ENCODE results near the gene TARS3. TPM values are rescaled to one million over a fixed set of nuclear protein-coding genes. Genes with fewer than 3 reads are reported as not detected.

TARS3 gene
- total RNA-seq, 1 donor from 2014 or later: 8.2 TPM

DNA sequence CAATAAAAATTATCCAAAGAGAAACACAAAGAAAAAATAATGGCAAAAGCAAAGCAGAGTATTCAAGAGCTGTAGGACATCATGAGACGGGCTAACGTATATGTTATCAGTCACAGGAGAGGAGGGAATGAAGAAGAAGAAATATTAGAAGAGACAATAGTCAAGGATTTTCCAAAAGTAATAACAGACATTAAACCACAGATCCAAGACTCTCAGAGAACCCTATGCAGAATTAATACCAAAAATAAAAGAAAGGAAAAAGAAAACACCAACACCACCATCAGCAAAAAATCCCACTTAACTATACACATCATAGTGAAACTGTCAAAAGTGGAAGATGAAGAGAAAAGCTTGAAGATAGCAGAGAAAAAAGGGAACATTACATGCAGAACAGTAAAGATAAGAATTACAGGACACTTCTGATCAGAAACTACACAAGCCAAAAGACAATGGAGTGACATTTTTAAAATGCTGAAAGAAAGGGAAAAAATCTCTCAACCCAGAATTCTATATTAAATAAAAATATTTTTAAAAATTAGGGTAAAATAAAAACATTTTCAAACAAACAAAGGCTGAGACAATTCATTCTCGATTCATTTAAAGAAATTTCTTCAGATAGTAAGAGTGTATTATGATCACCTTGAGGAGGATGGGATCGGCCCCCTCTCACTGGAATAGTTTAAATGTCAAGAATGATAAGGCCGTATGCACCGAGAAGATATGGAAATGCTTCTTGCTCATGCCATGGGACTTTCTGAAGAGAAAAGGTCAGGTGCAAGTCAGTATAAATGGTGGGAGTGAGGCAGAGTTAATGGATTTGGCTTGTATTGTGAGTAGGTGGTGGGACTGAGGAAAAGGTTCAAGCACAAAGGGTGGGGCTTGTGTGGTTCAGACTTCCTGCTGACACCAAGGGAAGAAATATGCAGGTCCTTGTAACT, 100.6 kb downstream of the TARS3 start:
- H3K27me3 Mint-ChIP-seq (ENCODE audit: unreplicated experiment): no peaks in the 10 kb centered on the region
- H3K4me1 Mint-ChIP-seq (ENCODE audit: unreplicated experiment): peaks cover 5% of the 10 kb centered on the region
- no peak overlapping the region for H3K27ac Mint-ChIP-seq (ENCODE audit: unreplicated experiment)
- no peak overlapping the region for H3K4me3 Mint-ChIP-seq (ENCODE audit: unreplicated experiment)
- peaks cover 4% of the 10 kb centered on the region for H3K9me3 Mint-ChIP-seq (ENCODE audit: unreplicated experiment)
- DNase-seq (ENCODE audit: low spot score): no peak
- peaks cover 15% of the 10 kb centered on the region for H3K36me3 Mint-ChIP-seq (ENCODE audit: low read depth, unreplicated experiment)
- TF ChIP-seq, protein P1, sequence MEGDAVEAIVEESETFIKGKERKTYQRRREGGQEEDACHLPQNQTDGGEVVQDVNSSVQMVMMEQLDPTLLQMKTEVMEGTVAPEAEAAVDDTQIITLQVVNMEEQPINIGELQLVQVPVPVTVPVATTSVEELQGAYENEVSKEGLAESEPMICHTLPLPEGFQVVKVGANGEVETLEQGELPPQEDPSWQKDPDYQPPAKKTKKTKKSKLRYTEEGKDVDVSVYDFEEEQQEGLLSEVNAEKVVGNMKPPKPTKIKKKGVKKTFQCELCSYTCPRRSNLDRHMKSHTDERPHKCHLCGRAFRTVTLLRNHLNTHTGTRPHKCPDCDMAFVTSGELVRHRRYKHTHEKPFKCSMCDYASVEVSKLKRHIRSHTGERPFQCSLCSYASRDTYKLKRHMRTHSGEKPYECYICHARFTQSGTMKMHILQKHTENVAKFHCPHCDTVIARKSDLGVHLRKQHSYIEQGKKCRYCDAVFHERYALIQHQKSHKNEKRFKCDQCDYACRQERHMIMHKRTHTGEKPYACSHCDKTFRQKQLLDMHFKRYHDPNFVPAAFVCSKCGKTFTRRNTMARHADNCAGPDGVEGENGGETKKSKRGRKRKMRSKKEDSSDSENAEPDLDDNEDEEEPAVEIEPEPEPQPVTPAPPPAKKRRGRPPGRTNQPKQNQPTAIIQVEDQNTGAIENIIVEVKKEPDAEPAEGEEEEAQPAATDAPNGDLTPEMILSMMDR (IDR thresholded peaks at IDR 0.05; ENCODE audit: unreplicated experiment): no peak

DNA sequence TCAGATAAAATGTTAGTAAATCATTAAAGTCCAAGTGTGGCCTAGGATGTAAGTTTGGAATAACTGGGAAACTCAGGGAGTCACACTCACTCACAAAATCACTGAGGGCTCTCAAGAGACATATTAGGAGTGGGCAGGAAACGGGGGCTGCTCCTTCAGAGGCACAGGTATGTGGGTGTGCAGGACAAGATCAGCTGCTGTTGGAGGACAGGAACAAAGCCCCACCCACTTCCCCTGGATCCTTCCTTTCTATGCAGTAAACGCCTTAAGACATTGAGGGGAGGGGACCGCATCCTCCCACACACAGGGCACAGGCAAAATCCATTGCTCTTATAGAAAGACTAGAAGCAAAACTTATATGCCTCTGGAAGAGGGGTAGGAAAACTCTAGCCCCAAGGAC, 102.3 kb downstream of the TARS3 start:
- no peak for DNase-seq (ENCODE audit: low spot score)
- Mint-ChIP-seq H3K4me3 (ENCODE audit: unreplicated experiment) (no peak overlapping the region), H3K9me3 (ENCODE audit: unreplicated experiment) (peaks cover 4% of the 10 kb centered on the region), H3K27me3 (ENCODE audit: unreplicated experiment) (no peaks in the 10 kb centered on the region), H3K4me1 (ENCODE audit: unreplicated experiment) (peaks cover 7% of the 10 kb centered on the region), H3K27ac (ENCODE audit: unreplicated experiment) (no peak overlapping the region), H3K36me3 (ENCODE audit: low read depth, unreplicated experiment) (peaks cover 15% of the 10 kb centered on the region)
- TF ChIP-seq, protein P1 (IDR thresholded peaks at IDR 0.05; ENCODE audit: unreplicated experiment): no peak

- no peak overlapping the region for H3K4me3 Mint-ChIP-seq (ENCODE audit: unreplicated experiment)
- peaks cover under 1% of the 10 kb centered on the region for H3K9me3 Mint-ChIP-seq (ENCODE audit: unreplicated experiment)
- H3K27me3 Mint-ChIP-seq (ENCODE audit: unreplicated experiment): peaks cover 4% of the 10 kb centered on the region
- H3K27ac Mint-ChIP-seq (ENCODE audit: unreplicated experiment): no peak overlapping the region
- DNase-seq (ENCODE audit: low spot score): no peak
- H3K36me3 Mint-ChIP-seq (ENCODE audit: low read depth, unreplicated experiment): peaks cover 9% of the 10 kb centered on the region
- H3K4me1 Mint-ChIP-seq (ENCODE audit: unreplicated experiment): peaks cover 16% of the 10 kb centered on the region
- TF ChIP-seq, protein P1 (IDR thresholded peaks at IDR 0.05; ENCODE audit: unreplicated experiment): no peak
Measured at GRCh38 chr15:101620671-101621070, 103.6 kb downstream of the TARS3 start.

GRCh38 chr15:101619615-101619865, 104.7 kb downstream of the TARS3 start:
- TF ChIP-seq, protein P1 (IDR thresholded peaks at IDR 0.05; ENCODE audit: unreplicated experiment): no peak
- Mint-ChIP-seq H3K9me3 (ENCODE audit: unreplicated experiment) (no peaks in the 10 kb centered on the region), H3K27me3 (ENCODE audit: unreplicated experiment) (peaks cover 9% of the 10 kb centered on the region), H3K4me3 (ENCODE audit: unreplicated experiment) (no peak overlapping the region), H3K27ac (ENCODE audit: unreplicated experiment) (no peak overlapping the region), H3K36me3 (ENCODE audit: low read depth, unreplicated experiment) (peaks cover 7% of the 10 kb centered on the region), H3K4me1 (ENCODE audit: unreplicated experiment) (peaks cover 16% of the 10 kb centered on the region)
- DNase-seq (ENCODE audit: low spot score): no peak

DNA sequence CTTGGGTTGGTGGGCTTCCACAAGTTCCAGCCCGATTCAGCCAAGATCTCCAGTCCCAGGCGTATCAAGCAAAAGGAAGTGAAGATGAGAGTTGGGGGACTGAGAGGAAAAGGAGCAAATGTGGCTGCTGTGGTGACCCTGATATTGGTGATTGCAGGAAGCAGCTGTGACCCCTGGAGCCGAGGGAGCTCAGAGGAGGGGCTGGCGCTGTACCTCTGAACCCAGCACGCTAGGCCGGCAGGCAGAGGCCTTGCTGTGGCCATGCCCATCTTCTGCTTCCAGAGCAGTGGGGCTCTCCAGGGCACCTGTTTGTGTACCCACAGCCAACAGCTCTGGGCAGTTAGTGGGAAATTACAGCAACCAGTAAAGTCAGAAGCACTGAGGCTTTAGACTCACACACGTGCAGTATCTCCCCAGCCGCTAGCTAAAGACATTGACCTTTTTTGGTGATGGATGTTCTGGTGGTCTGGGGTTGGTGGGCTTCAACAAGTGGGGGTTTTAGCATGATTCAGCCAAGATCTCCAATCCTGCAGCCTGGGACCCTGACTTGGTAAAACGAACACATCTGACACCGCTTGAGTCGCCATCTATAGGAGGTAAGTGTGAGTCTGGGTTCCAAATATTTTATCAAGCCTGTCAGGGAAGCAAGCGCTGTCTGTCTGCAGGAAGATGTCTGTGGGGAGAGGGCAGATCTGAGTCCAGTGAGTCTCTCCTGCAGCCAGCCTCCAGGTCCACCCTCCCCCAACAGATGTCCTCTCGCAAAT, 105.2 kb downstream of the TARS3 start:
- Mint-ChIP-seq H3K36me3 (ENCODE audit: low read depth, unreplicated experiment) (peaks cover 2% of the 10 kb centered on the region), H3K4me3 (ENCODE audit: unreplicated experiment) (no peak overlapping the region), H3K9me3 (ENCODE audit: unreplicated experiment) (no peaks in the 10 kb centered on the region), H3K27me3 (ENCODE audit: unreplicated experiment) (peaks cover 9% of the 10 kb centered on the region), H3K4me1 (ENCODE audit: unreplicated experiment) (peaks cover 16% of the 10 kb centered on the region), H3K27ac (ENCODE audit: unreplicated experiment) (no peak overlapping the region)
- DNase-seq (ENCODE audit: low spot score): no peak
- TF ChIP-seq, protein P1 (IDR thresholded peaks at IDR 0.05; ENCODE audit: unreplicated experiment): no peak

All from endothelial cell (in vitro differentiated cells).